Ovary (tissue), 9 donors: ENCODE results near the gene PQBP1. TPM values are rescaled to one million over a fixed set of nuclear protein-coding genes. Genes with fewer than 3 reads are reported as not detected.

Experiments used
- DNase-seq, 5 donors: peaks; one replicate each; pipeline ENCODE4 v3.0.0-alpha.2; 2019 to 2020
- H3K27ac ChIP-seq, 2 donors: fragments of 200-600 bp; one replicate each; pipeline versions ENCODE4 v1.5.1 to v1.8.0; 2019 to 2022
- H3K27me3 ChIP-seq: fragments of 200-600 bp; one replicate; pipeline ENCODE4 v1.8.0; 2022
- H3K36me3 ChIP-seq: fragments of 200-600 bp; sonication (generic); one replicate; pipeline ENCODE4 v1.5.1; 2019
- H3K4me1 ChIP-seq: one replicate; pipeline ENCODE4 v1.8.1; 2013; ENCODE audit warnings: mild to moderate bottlenecking, moderate library complexity; ENCODE audit not compliant: insufficient read depth
- H3K4me3 ChIP-seq: fragments of 200-600 bp; sonication (generic); one replicate; pipeline ENCODE4 v1.5.1; 2017
- H3K9me3 ChIP-seq, 2 donors: fragments of 200-600 bp in 1 of 2; sonication (generic) in 1 of 2; one replicate each; pipeline versions ENCODE4 v1.5.1 to v1.8.1; 2013 to 2019; ENCODE audit warnings: mild to moderate bottlenecking in 1 of 2, moderate library complexity in 1 of 2
- EP300 ChIP-seq: sonication (generic); formaldehyde crosslinking; IDR thresholded peaks from one replicate; pipeline ENCODE4 v1.6.1; 2017; ENCODE audit warnings: antibody characterized with exemption
- POLR2A ChIP-seq: fragments of 450-650 bp; IDR thresholded peaks from one replicate; pipeline ENCODE4 v1.6.1; 2017; ENCODE audit warnings: antibody characterized with exemption, mild to moderate bottlenecking, moderate library complexity
- WGBS, 3 donors: extraction: QIAGEN DNeasy Blood & Tissue Kit in 1 of 3; methylation state at CpG; one replicate each; pipeline versions ENCODE4 v1.1.5 to v1.1.7; 2013 to 2017; 5-methylcytosine and 5-hydroxymethylcytosine counted together
- intact Hi-C, 4 donors: fragments of 100-400 bp; cut with DNase I; formaldehyde crosslinking; loops; one replicate each; pipeline versions ENCODE4 v1.11.0 to v1.15.1; 2022 to 2023
- polyA plus RNA-seq, 2 donors: library from polyadenylated mRNA; stranded (reverse); fragments of 200-250 nt in 1 of 2; fragments of 350-450 nt in 1 of 2; fragmentation: Illumina TruSeq in 1 of 2; extraction: RNeasy Lipid Tissue Mini Kit (QIAGEN cat#74804) in 1 of 2; gene quantifications; one replicate each; pipeline ENCODE4 v1.2.3, GENCODE V29; 2013 to 2014
- total RNA-seq, 7 donors: library from RNA; depleted of rRNA in 2 of 7; stranded (reverse); fragments of >200 nt in 2 of 7; fragmentation: NEBNext Ultra II Directional in 3 of 7; extraction: Animal tissue kit (Norgen Biotek cat#: 25700) in 3 of 7; gene quantifications; one replicate each; pipeline versions ENCODE4 v1.1.0 to v1.2.4, GENCODE V29; 2016 to 2023
- TF ChIP-seq, protein P1 (sequence below), 3 donors: fragments of 450-650 bp in 2 of 3; fragments of 200-600 bp in 1 of 3; IDR thresholded peaks; one replicate each; pipeline versions ENCODE4 v1.5.1 to v1.8.0; 2016 to 2022; ENCODE audit warnings: antibody characterized with exemption in 3 of 3, mild to moderate bottlenecking in 1 of 3
- donor health status: DM: no; HTN: no; CAD: no; lungs with moderate emphysema.
- donor health status: DM: no; HTN: no; CAD: no.
- donor health status: Bipolar disorder and iron deficiency.
- donor health status: DM: yes; HTN: yes; CAD: no.
- donor health status: DM: no; HTN: no; CAD: no.
- donor health status: DM: yes; HTN: yes; CAD: no.

PQBP1 gene
- total and polyA plus RNA-seq, 9 donors, result 71.2 to 149 (median 105) TPM

DNA sequence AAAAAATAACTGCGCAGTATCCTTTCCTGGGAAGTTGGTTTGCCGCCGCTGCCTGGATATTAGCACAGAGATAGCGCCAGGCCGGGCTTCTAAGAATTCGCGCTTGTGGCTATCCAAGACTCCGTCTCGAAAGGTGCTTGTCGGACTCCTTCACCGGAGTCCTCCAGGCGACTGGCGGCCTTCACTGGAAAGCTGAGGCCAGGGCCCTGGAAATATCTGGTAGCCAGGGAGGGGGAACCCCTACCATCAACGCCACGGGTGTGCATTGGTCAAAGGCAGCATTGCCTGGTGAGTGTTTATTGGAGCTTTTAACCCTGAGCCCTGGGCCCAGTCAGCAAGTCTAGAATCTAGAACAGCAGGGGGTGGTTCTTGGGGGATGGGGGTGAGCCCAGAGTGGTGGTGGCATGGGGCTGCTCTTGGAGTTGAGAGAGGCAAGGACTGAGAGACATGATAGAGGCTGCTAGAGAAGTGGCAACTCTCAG is 21.7 kb downstream of the PQBP1 start:
- DNase-seq, result peak in 1 of 5 donors; percentile 24
- intact Hi-C loops, result no loop called here
- no peaks in the 10 kb centered on the region for H3K36me3 ChIP-seq
- no peaks in the 10 kb centered on the region for H3K4me1 ChIP-seq
- H3K27ac ChIP-seq, result peak overlapping the region; percentile 5 to 83
- TF ChIP-seq EP300, result no peak
- TF ChIP-seq, protein P1, sequence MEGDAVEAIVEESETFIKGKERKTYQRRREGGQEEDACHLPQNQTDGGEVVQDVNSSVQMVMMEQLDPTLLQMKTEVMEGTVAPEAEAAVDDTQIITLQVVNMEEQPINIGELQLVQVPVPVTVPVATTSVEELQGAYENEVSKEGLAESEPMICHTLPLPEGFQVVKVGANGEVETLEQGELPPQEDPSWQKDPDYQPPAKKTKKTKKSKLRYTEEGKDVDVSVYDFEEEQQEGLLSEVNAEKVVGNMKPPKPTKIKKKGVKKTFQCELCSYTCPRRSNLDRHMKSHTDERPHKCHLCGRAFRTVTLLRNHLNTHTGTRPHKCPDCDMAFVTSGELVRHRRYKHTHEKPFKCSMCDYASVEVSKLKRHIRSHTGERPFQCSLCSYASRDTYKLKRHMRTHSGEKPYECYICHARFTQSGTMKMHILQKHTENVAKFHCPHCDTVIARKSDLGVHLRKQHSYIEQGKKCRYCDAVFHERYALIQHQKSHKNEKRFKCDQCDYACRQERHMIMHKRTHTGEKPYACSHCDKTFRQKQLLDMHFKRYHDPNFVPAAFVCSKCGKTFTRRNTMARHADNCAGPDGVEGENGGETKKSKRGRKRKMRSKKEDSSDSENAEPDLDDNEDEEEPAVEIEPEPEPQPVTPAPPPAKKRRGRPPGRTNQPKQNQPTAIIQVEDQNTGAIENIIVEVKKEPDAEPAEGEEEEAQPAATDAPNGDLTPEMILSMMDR (IDR thresholded peaks at IDR 0.05), result no peak
- no peak for TF ChIP-seq POLR2A
- H3K27me3 ChIP-seq, result no peaks in the 10 kb centered on the region
- H3K9me3 ChIP-seq, result no peaks in the 10 kb centered on the region
- WGBS, 3 donors, result 25 to 49% (median 33%) methylated on average over 15 of the region's 15 CpGs
- H3K4me3 ChIP-seq, result peak overlapping the region; percentile 64

DNA sequence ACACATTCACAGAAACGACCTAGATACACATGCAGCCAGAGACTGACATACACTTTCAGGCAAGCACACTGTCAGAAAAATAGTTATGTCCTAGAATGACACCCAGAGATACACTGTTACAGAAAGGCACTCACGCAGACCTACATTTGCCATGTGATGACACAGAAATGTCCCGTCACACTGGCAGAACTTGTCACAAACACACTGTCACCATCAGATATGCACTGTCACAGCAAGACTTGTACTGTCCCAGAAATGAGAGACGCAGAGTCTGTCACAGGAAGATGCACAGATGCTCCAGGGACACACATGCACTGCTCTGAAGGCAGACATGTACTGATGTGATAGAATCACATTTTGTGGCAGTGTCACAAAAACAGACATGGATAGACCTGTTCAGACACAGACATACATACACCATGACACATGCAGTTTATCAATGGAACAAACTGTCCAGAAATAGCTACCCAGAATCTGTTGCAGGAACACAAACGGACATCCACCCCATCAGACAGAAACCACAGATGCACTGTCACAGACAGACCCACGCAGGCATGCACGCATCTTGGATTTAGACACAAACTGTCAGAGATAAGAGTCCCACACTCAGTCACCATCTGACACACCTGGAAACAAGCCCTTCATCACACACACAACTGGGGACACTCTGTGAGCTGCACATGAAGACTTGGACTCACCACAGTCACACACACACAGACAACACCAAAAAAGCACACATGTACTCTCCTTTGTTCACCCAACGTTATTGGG is 22.4 kb downstream of the PQBP1 start:
- intact Hi-C loops, result no loop called here
- no peaks in the 10 kb centered on the region for H3K36me3 ChIP-seq
- no peak overlapping the region for H3K27ac ChIP-seq
- H3K4me3 ChIP-seq, result no peak overlapping the region
- H3K27me3 ChIP-seq, result no peaks in the 10 kb centered on the region
- no peak for DNase-seq
- no peaks in the 10 kb centered on the region for H3K9me3 ChIP-seq
- TF ChIP-seq POLR2A (no peak), EP300 (no peak)
- TF ChIP-seq, protein P1 (IDR thresholded peaks at IDR 0.05), result no peak
- 50 to 55% (median 51%) methylated on average over 8 of the region's 8 CpGs for WGBS, 3 donors
- no peaks in the 10 kb centered on the region for H3K4me1 ChIP-seq

DNA sequence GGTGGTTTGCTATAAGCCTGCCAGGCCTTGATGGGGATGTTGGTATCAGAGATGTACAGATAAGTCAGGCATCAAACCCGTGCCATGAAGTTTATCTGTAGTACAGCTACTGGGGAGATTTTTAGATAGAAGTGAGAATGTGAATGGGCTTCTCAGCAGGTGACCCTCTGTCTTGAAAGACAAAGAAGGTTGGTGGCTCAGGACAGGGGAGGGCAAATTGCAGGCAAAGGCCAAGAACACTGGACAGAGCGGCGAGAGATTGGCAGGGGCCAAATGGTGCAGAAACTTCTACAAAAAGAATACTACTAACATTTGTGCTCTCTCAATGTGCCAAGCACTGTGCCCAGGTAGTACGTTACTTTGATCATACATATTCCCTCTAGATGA is 23.0 kb downstream of the PQBP1 start:
- no peaks in the 10 kb centered on the region for H3K9me3 ChIP-seq
- TF ChIP-seq, protein P1 (IDR thresholded peaks at IDR 0.05), result no peak
- TF ChIP-seq POLR2A (no peak), EP300 (no peak)
- no peaks in the 10 kb centered on the region for H3K27me3 ChIP-seq
- 66 to 77% (median 77%) methylated on average over 4 of the region's 4 CpGs for WGBS, 3 donors
- H3K36me3 ChIP-seq, result no peaks in the 10 kb centered on the region
- H3K4me3 ChIP-seq, result no peak overlapping the region
- DNase-seq, result no peak
- no peak overlapping the region for H3K27ac ChIP-seq
- no peaks in the 10 kb centered on the region for H3K4me1 ChIP-seq
- intact Hi-C loops, result no loop called here

DNA sequence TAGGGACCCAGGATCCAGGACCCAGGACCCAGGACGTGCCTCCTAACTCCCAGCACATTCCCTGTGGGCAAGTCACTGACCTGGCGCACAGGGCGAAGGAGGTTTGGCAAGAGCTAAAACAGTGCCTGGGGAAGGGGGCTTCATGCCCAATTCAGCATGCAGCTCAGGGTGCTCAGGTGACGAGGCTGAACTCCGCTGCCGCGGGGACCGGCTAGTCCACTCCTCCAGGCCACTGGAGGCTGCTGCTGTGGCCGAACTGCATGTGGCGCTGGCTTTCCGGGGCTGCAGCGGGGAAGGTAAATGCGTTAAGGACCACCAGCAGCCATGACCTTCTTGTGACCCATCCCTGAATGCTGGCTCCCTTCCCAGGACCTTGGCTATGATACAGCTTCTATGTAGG is 26.0 kb downstream of the PQBP1 start:
- no peak for DNase-seq
- intact Hi-C loops, result no loop called here

More for the DNA sequence above, 26.0 kb downstream of the PQBP1 start:
- 77 to 81% (median 78%) methylated on average over 11 to 13 of the region's 13 CpGs for WGBS, 3 donors
- Histone ChIP-seq H3K4me1 (no peaks in the 10 kb centered on the region), H3K4me3 (no peak overlapping the region), H3K27me3 (no peaks in the 10 kb centered on the region), H3K27ac (no peak overlapping the region), H3K36me3 (no peaks in the 10 kb centered on the region), H3K9me3 (no peaks in the 10 kb centered on the region)
- TF ChIP-seq EP300 (no peak), POLR2A (no peak)
- TF ChIP-seq, protein P1 (IDR thresholded peaks at IDR 0.05), result no peak
